ENCODE results near the gene MED9. TPM values are rescaled to one million over a fixed set of nuclear protein-coding genes. Genes with fewer than 3 reads are reported as not detected.

The MED9 gene
- total RNA-seq, 3 donors from 2014 or later (not counting 1 experiment from before 2014, with no cell fraction given), result 19.8 to 23.5 (median 22.3) TPM

DNA sequence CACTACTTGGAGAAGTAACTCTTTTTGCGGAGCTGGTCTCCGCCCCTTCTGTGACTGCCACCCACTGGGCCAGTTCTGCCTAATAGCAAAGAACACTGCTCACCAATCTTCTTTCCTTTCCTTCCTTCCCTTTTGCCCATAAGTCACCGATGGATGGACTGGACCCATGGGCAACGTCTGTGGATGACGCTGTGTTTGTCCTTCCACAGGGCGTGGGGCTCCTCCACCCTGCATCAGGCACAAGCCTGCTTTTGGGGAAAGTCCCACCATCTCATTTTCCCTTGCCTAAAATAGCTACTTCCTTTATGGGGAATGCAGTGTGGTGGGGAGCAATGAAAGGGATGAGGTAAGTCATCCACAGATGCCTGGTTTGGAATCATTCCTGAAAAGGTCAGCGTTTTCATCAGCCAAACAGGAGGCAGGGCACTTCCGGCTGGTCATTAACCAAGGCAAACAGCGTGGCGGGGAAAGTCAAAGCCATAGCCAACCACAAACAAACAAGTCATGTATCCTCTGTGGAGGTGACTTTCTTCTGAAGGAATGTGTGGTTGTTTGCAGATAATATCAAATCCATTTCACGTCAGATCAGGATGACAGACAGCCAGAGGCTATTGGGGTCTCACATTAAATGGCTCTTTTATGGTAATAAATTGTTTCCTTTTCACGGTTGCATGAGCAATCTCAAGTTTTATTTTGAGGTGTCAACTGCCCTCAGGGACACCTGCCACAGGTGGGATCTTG lies 30.7 kb upstream of the MED9 start:
- no peak for ATAC-seq
- H3K9me3 Mint-ChIP-seq, result no peaks in the 10 kb centered on the region
- no peak for DNase-seq
- Histone ChIP-seq H3K27me3 (ENCODE audit: control insufficient read depth, insufficient read depth, low read length) (no peaks in the 10 kb centered on the region), H3K9me3 (ENCODE audit: control insufficient read depth, insufficient read depth, low read length) (no peaks in the 10 kb centered on the region), H3K27ac (ENCODE audit: low read length) (no peak overlapping the region), H3K36me3 (ENCODE audit: control insufficient read depth, insufficient read depth, low read length) (no peaks in the 10 kb centered on the region), H3K4me1 (ENCODE audit: control insufficient read depth, insufficient read depth, low read length) (no peaks in the 10 kb centered on the region), H3K4me3 (ENCODE audit: low read length) (no peak overlapping the region)
- no peaks in the 10 kb centered on the region for H3K36me3 Mint-ChIP-seq
- no peaks in the 10 kb centered on the region for H3K4me1 Mint-ChIP-seq
- no peak overlapping the region for H3K4me3 Mint-ChIP-seq
- no peak overlapping the region for H3K27ac Mint-ChIP-seq
- TF ChIP-seq, protein P1, sequence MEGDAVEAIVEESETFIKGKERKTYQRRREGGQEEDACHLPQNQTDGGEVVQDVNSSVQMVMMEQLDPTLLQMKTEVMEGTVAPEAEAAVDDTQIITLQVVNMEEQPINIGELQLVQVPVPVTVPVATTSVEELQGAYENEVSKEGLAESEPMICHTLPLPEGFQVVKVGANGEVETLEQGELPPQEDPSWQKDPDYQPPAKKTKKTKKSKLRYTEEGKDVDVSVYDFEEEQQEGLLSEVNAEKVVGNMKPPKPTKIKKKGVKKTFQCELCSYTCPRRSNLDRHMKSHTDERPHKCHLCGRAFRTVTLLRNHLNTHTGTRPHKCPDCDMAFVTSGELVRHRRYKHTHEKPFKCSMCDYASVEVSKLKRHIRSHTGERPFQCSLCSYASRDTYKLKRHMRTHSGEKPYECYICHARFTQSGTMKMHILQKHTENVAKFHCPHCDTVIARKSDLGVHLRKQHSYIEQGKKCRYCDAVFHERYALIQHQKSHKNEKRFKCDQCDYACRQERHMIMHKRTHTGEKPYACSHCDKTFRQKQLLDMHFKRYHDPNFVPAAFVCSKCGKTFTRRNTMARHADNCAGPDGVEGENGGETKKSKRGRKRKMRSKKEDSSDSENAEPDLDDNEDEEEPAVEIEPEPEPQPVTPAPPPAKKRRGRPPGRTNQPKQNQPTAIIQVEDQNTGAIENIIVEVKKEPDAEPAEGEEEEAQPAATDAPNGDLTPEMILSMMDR (IDR thresholded peaks at IDR 0.05), result no peak
- intact Hi-C loops (cut with micrococcal nuclease), result no loop called here
- peaks cover 0 to 3% of the 10 kb centered on the region in 2 donors for H3K27me3 Mint-ChIP-seq (ENCODE audit: low read depth in 2 of 2)
- 73% methylated on average over 10 of the region's 12 CpGs for whole genome bisulfite sequencing (ENCODE audit: insufficient coverage)

DNA sequence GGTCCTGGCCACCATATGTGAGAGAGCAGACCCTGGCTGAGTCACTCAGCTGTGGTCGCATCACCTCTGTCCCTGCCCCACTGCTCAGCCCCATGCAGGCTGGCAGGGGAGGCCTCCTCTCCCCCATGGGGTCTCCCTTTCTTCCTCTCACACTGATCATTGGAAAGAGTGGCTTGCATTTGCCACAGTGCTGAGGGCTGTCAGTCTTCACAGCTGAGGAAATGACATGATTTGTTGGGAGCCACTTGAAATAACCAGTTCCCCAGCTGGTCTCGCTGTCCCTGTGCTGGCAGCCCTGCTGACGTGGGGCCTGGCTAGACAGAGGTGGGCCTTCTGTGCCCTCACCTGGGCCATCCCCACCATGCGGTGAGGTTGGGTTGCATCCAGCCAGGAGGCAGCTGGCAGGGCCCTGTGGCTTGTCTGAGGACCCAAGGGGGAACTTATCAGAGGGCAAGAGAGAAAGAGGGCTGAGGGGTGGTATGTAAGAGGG lies 30.1 kb upstream of the MED9 start:
- ATAC-seq, result no peak
- Histone ChIP-seq H3K27ac (ENCODE audit: low read length) (no peak overlapping the region), H3K4me3 (ENCODE audit: low read length) (no peak overlapping the region)

DNA sequence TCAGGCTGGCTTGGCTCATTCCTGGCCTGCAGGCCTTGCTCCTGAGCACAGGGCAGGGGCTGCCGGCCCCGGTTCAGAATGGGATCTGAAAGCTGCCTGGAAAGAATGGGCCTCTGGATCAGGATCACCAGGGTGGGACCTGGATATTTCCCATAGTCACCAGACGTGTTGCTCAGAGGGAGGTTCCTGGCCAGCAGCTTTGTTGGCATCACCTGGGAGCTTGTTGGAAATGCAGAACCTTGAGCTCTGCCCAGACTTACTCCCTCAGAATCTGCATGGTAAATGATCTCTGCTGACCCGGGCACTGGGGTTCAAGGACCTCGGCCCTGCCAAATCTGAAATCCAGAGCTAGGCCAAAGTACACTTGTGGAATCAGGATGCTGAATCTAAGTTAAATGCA lies 29.5 kb upstream of the MED9 start:
- no peak for ATAC-seq
- Mint-ChIP-seq H3K4me3 (no peak overlapping the region), H3K36me3 (no peaks in the 10 kb centered on the region)

More for the DNA sequence above, 30.1 kb upstream of the MED9 start:
- Mint-ChIP-seq H3K4me1 (no peaks in the 10 kb centered on the region), H3K9me3 (no peaks in the 10 kb centered on the region), H3K36me3 (no peaks in the 10 kb centered on the region), H3K27ac (no peak overlapping the region), H3K27me3 (ENCODE audit: low read depth in 2 of 2) (peaks cover 0 to 3% of the 10 kb centered on the region in 2 donors), H3K4me3 (no peak overlapping the region)
- no peaks in the 10 kb centered on the region for H3K4me1 ChIP-seq (ENCODE audit: control insufficient read depth, insufficient read depth, low read length)
- 49% methylated on average over 4 of the region's 4 CpGs for WGBS (ENCODE audit: insufficient coverage)
- no peaks in the 10 kb centered on the region for H3K36me3 ChIP-seq (ENCODE audit: control insufficient read depth, insufficient read depth, low read length)
- no peaks in the 10 kb centered on the region for H3K9me3 ChIP-seq (ENCODE audit: control insufficient read depth, insufficient read depth, low read length)
- no peaks in the 10 kb centered on the region for H3K27me3 ChIP-seq (ENCODE audit: control insufficient read depth, insufficient read depth, low read length)
- intact Hi-C loops (cut with micrococcal nuclease), result no loop called here
- TF ChIP-seq, protein P1 (IDR thresholded peaks at IDR 0.05), result no peak
- no peak for DNase-seq

More for the DNA sequence above, 29.5 kb upstream of the MED9 start:
- DNase-seq, result no peak
- H3K9me3 ChIP-seq (ENCODE audit: control insufficient read depth, insufficient read depth, low read length), result no peaks in the 10 kb centered on the region
- H3K27ac Mint-ChIP-seq, result no peak overlapping the region
- no peaks in the 10 kb centered on the region for H3K9me3 Mint-ChIP-seq
- TF ChIP-seq, protein P1 (IDR thresholded peaks at IDR 0.05), result no peak
- H3K36me3 ChIP-seq (ENCODE audit: control insufficient read depth, insufficient read depth, low read length), result no peaks in the 10 kb centered on the region
- H3K27me3 ChIP-seq (ENCODE audit: control insufficient read depth, insufficient read depth, low read length), result no peaks in the 10 kb centered on the region
- H3K27ac ChIP-seq (ENCODE audit: low read length), result no peak overlapping the region
- H3K4me1 ChIP-seq (ENCODE audit: control insufficient read depth, insufficient read depth, low read length), result no peaks in the 10 kb centered on the region
- intact Hi-C loops (cut with micrococcal nuclease), result no loop called here
- 88% methylated on average over 5 of the region's 5 CpGs for WGBS (ENCODE audit: insufficient coverage)
- no peak overlapping the region for H3K4me3 ChIP-seq (ENCODE audit: low read length)
- no peaks in the 10 kb centered on the region for H3K4me1 Mint-ChIP-seq
- peaks cover 0 to 3% of the 10 kb centered on the region in 2 donors for H3K27me3 Mint-ChIP-seq (ENCODE audit: low read depth in 2 of 2)
